Mesangial cell (primary cell): ENCODE data around the gene SYT2. TPM values are rescaled to one million over a fixed set of nuclear protein-coding genes. Genes with fewer than 3 reads are reported as not detected.

ENCODE experiments used
- total RNA-seq: library from RNA; depleted of rRNA; stranded (reverse); fragments of >200 nt; gene quantifications from 2 replicates; pipeline ENCODE4 v1.2.3, GENCODE V29; 2015

Gene SYT2
- under 0.01 TPM in 1 of 2 replicates, not detected in the other for total RNA-seq

GRCh38 chr1:202710070-202711045 lies at the start of gene SYT2:
Gene SYT2, minus strand, starts transcription at chr1:202710454. Its CDS starts 104,682 bp downstream, at chr1:202605772.

Other genes with a start within 250 kb of the SYT2 start
- gene KDM5B, start 98.0 kb upstream of the SYT2 start, total RNA-seq, result 26.7 and 51.0 TPM in 2 replicates
- 3.0 TPM in 1 of 2 replicates, not detected in the other for gene PCAT6, start 100.5 kb upstream of the SYT2 start, total RNA-seq
- gene RABIF, start 178.7 kb upstream of the SYT2 start, total RNA-seq, result 6.7 and 8.1 TPM in 2 replicates
- gene KLHL12, start 216.8 kb upstream of the SYT2 start, total RNA-seq, result 17.3 and 17.4 TPM in 2 replicates
- gene ADIPOR1, start 247.9 kb upstream of the SYT2 start, total RNA-seq, result 53.0 and 73.3 TPM in 2 replicates